Progenitor cell of endocrine pancreas (in vitro differentiated cells): Measurements from ENCODE around the gene WDR76. TPM values are rescaled to one million over a fixed set of nuclear protein-coding genes. Genes with fewer than 3 reads are reported as not detected.

ENCODE experiments used
- DNase-seq: peaks from one replicate; pipeline ENCODE4 v3.0.0; 2021; ENCODE audit warnings: low spot score; ENCODE audit not compliant: unreplicated experiment
- H3K27ac Mint-ChIP-seq: 2 replicates; pipeline ENCODE4 v1.8.0; 2021; ENCODE audit warnings: mild to moderate bottlenecking, moderate library complexity, mixed read lengths
- H3K27me3 Mint-ChIP-seq: 2 replicates; pipeline ENCODE4 v1.8.0; 2021; ENCODE audit warnings: mixed read lengths
- H3K36me3 Mint-ChIP-seq: 2 replicates; pipeline ENCODE4 v1.8.0; 2022; ENCODE audit warnings: mixed read lengths; ENCODE audit not compliant: insufficient read depth
- H3K4me1 Mint-ChIP-seq: 2 replicates; pipeline ENCODE4 v1.8.0; 2021; ENCODE audit warnings: low read depth, mixed read lengths
- H3K4me3 Mint-ChIP-seq: 2 replicates; pipeline ENCODE4 v1.8.0; 2021; ENCODE audit warnings: low read depth, mild to moderate bottlenecking, moderate library complexity, mixed read lengths
- H3K9me3 Mint-ChIP-seq: 2 replicates; pipeline ENCODE4 v1.8.0; 2021; ENCODE audit warnings: low read depth, mixed read lengths
- total RNA-seq: library from RNA; stranded (reverse); gene quantifications from 2 replicates; pipeline ENCODE4 v1.2.1, GENCODE V29; 2021
- TF ChIP-seq, protein P1 (sequence below): fragments of 200-600 bp; sonication (generic); IDR thresholded peaks from one replicate; pipeline ENCODE4 v1.5.0; 2021; ENCODE audit warnings: antibody characterized with exemption, mild to moderate bottlenecking; ENCODE audit not compliant: unreplicated experiment

WDR76 gene
- total RNA-seq, 1 donor from 2014 or later = 11.2 TPM

GRCh38 chr15:43792761-43793476, 33.9 kb upstream of the WDR76 start:
- Mint-ChIP-seq H3K9me3 (no peaks in the 10 kb centered on the region), H3K27me3 (no peaks in the 10 kb centered on the region), H3K36me3 (peaks cover 10% of the 10 kb centered on the region), H3K27ac (peak overlapping the region; percentile 100), H3K4me1 (peaks cover 21% of the 10 kb centered on the region), H3K4me3 (peak overlapping the region; percentile 96)
- TF ChIP-seq, protein P1, sequence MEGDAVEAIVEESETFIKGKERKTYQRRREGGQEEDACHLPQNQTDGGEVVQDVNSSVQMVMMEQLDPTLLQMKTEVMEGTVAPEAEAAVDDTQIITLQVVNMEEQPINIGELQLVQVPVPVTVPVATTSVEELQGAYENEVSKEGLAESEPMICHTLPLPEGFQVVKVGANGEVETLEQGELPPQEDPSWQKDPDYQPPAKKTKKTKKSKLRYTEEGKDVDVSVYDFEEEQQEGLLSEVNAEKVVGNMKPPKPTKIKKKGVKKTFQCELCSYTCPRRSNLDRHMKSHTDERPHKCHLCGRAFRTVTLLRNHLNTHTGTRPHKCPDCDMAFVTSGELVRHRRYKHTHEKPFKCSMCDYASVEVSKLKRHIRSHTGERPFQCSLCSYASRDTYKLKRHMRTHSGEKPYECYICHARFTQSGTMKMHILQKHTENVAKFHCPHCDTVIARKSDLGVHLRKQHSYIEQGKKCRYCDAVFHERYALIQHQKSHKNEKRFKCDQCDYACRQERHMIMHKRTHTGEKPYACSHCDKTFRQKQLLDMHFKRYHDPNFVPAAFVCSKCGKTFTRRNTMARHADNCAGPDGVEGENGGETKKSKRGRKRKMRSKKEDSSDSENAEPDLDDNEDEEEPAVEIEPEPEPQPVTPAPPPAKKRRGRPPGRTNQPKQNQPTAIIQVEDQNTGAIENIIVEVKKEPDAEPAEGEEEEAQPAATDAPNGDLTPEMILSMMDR = no peak
- no peak for DNase-seq

GRCh38 chr15:43793647-43794046, 33.2 kb upstream of the WDR76 start:
- Mint-ChIP-seq H3K27ac (peak overlapping the region; percentile 100), H3K4me3 (peak overlapping the region; percentile 96), H3K4me1 (peaks cover 23% of the 10 kb centered on the region), H3K36me3 (peaks cover 13% of the 10 kb centered on the region), H3K9me3 (no peaks in the 10 kb centered on the region), H3K27me3 (no peaks in the 10 kb centered on the region)
- DNase-seq = no peak
- TF ChIP-seq, protein P1 = no peak

DNA sequence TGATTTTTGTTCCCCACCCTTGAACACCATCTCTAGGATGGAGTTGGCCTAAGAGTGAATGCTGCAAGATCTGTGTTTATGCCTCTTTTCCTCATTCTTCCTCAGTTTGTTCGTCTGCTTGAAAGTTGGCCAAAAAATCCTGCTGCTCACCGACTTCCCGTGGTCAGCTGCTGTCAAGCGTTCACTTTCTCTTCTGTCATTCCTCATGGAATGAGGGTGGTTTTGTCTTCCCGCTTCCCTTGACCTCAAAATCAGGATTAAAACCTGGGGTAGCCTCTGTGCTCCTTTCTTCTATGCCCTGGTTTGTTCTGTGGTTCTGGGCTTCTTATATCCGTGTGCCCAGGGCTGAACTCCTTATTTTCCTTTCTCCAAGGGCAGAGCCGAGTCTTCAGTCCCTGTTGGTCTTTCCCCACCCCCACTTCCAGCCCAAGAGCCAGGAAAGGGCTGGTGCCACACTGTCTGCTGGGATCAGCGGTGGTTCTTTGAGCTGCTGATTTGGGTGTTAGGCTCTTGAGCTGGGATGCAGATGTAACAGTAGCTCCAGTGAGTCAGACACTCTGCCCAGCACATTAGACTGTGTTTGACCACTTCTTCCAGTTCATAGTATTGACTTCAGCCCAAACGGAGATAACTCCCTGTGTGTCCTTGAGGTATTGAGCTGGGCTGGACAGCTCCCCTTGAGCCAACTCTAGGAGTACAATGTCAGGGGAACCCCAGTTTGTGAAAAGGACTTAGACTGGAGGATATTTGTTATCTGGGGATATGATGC, 32.3 kb upstream of the WDR76 start:
- H3K4me3 Mint-ChIP-seq = peak overlapping the region; percentile 96
- no peaks in the 10 kb centered on the region for H3K27me3 Mint-ChIP-seq
- no peak for DNase-seq
- TF ChIP-seq, protein P1 = no peak
- H3K9me3 Mint-ChIP-seq = no peaks in the 10 kb centered on the region
- H3K36me3 Mint-ChIP-seq = peaks cover 15% of the 10 kb centered on the region
- peaks cover 24% of the 10 kb centered on the region for H3K4me1 Mint-ChIP-seq
- peak overlapping the region; percentile 100 for H3K27ac Mint-ChIP-seq

DNA sequence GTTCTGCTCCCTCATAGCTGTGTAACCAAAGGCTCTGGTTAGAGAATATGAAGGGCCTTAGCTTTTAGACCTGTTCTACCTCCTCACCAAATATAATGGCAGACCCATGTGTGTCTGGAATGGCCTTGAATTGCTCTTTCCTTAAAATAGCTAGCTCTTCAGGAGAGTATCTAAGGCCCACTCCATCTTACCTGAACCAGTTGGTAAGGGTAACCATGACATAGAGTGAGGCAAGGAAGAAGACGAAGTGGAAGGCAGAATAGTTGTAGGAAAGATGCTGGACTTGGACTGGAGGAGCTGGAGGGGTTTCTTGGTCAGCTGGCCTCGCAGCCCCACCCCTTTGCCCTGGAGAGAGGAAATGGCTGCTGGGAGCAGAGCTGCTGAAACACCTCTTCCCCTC, 31.6 kb upstream of the WDR76 start:
- Mint-ChIP-seq H3K4me3 (no peak overlapping the region), H3K9me3 (no peaks in the 10 kb centered on the region), H3K27me3 (no peaks in the 10 kb centered on the region), H3K36me3 (peaks cover 19% of the 10 kb centered on the region), H3K27ac (no peak overlapping the region), H3K4me1 (peaks cover 26% of the 10 kb centered on the region)
- TF ChIP-seq, protein P1 = no peak
- DNase-seq = no peak

- peaks cover 22% of the 10 kb centered on the region for H3K36me3 Mint-ChIP-seq
Measured at GRCh38 chr15:43795997-43796396, 30.8 kb upstream of the WDR76 start.

More at GRCh38 chr15:43795997-43796396, 30.8 kb upstream of the WDR76 start:
- no peak for DNase-seq
- no peak overlapping the region for H3K27ac Mint-ChIP-seq
- no peak overlapping the region for H3K4me3 Mint-ChIP-seq
- peaks cover 30% of the 10 kb centered on the region for H3K4me1 Mint-ChIP-seq
- no peaks in the 10 kb centered on the region for H3K27me3 Mint-ChIP-seq
- TF ChIP-seq, protein P1 = no peak
- H3K9me3 Mint-ChIP-seq = no peaks in the 10 kb centered on the region
